Measurements from ENCODE around the gene RCOR2.

Gene RCOR2

DNA sequence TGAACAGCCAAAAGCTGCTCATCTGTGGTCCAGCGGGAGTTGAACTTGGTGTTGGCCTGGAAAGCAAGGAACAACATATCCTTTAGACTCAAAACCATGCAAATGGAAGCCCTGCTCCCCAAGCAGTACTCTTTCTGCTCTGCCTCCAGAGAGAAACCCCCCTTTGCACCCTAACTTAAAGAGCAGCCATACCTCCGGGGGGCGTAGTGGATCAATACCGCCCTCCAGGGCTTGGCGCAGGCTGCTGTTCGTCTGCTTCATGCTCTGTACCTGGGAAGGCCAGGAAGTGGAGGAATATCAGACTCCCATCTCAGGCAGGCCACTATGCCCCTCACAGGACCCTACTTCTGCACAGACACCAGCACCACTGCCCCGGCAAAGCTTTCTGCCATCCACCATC is 4.3 kb downstream of the RCOR2 start:
- H3K4me3 ChIP-seq (ENCODE audit: low read depth, low read length) = no peak overlapping the region
- DNase-seq (ENCODE audit: low read depth) = no peak
- TF ChIP-seq, protein P1, sequence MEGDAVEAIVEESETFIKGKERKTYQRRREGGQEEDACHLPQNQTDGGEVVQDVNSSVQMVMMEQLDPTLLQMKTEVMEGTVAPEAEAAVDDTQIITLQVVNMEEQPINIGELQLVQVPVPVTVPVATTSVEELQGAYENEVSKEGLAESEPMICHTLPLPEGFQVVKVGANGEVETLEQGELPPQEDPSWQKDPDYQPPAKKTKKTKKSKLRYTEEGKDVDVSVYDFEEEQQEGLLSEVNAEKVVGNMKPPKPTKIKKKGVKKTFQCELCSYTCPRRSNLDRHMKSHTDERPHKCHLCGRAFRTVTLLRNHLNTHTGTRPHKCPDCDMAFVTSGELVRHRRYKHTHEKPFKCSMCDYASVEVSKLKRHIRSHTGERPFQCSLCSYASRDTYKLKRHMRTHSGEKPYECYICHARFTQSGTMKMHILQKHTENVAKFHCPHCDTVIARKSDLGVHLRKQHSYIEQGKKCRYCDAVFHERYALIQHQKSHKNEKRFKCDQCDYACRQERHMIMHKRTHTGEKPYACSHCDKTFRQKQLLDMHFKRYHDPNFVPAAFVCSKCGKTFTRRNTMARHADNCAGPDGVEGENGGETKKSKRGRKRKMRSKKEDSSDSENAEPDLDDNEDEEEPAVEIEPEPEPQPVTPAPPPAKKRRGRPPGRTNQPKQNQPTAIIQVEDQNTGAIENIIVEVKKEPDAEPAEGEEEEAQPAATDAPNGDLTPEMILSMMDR (IDR thresholded peaks at IDR 0.05; ENCODE audit: low read depth, low read length, missing control alignments) = no peak
- in situ Hi-C loops (cut with HindIII; ENCODE audit: low sequenced_read_pairs) = no loop called here

DNA sequence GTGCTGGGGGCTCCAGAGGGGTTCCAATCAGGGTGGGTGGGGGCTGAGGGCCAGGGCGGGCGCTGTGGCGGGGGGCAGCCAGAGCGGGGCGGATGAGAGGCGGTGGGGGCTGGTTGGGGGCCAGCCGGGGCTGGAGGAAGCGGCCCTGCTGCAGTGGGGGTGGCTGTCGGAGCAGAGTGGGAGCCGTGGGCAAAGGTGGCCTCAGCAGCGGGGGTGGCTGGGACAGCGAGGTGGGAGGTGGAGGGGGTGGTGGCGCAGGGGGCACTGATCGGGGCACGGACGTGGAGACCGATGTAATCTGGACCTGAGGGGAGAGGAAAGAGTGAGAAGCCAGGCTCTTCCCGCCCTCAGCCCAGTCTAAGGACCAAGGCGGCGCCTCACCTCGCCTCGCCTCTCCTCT is 5.1 kb downstream of the RCOR2 start:
- TF ChIP-seq, protein P1 (IDR thresholded peaks at IDR 0.05; ENCODE audit: low read depth, low read length, missing control alignments) = no peak
- no peak overlapping the region for H3K4me3 ChIP-seq (ENCODE audit: low read depth, low read length)
- DNase-seq (ENCODE audit: low read depth) = no peak
- in situ Hi-C loops (cut with HindIII; ENCODE audit: low sequenced_read_pairs) = no loop called here

DNA sequence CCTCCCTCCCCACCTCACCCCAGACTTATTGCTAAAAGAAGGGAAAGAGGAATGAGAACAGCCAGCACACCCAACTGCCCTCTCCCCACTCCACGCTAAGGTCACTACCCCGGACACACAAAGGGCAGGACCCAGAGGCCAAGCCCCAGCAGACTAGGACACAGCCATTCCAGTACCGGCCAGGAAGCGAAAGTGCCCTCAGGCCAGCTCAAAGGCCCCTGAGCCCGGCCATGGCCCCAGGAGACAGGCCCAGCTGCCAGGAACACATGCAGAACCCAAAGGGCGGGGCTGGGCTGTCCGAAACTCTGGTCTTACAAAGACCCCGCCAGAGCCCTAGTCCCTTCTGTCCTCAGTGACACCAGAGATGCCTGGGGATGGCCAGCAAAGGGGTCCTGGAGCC is 5.5 kb downstream of the RCOR2 start:
- in situ Hi-C loops (cut with HindIII; ENCODE audit: low sequenced_read_pairs) = no loop called here
- TF ChIP-seq, protein P1 (IDR thresholded peaks at IDR 0.05; ENCODE audit: low read depth, low read length, missing control alignments) = no peak
- DNase-seq (ENCODE audit: low read depth) = no peak

DNA sequence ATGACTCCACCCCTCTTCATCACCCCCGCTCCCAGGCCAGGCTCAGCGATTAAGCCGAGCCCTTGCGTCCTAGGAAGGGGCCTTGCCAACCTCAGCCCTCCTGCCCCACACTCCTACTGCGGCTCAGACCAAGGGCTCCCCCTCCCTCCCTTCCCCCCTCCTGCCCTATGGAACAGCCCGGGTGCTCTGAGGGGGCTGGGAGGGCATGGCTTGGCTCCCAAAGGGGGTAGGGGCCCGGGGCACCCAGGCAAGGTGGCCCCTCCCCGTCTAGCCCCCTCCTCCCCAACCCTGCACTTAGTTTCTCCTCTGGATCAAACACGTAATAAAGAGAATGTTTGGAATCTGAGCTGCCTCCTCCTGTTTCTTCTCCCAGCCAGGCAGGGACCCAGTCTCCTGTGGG is 6.3 kb downstream of the RCOR2 start:
- no peak overlapping the region for H3K4me3 ChIP-seq (ENCODE audit: low read depth, low read length)
- TF ChIP-seq, protein P1 (IDR thresholded peaks at IDR 0.05; ENCODE audit: low read depth, low read length, missing control alignments) = no peak
- no peak for DNase-seq (ENCODE audit: low read depth)
- in situ Hi-C loops (cut with HindIII; ENCODE audit: low sequenced_read_pairs) = no loop called here

More for the DNA sequence above, 5.5 kb downstream of the RCOR2 start:
- H3K4me3 ChIP-seq (ENCODE audit: low read depth, low read length) = no peak overlapping the region

DNA sequence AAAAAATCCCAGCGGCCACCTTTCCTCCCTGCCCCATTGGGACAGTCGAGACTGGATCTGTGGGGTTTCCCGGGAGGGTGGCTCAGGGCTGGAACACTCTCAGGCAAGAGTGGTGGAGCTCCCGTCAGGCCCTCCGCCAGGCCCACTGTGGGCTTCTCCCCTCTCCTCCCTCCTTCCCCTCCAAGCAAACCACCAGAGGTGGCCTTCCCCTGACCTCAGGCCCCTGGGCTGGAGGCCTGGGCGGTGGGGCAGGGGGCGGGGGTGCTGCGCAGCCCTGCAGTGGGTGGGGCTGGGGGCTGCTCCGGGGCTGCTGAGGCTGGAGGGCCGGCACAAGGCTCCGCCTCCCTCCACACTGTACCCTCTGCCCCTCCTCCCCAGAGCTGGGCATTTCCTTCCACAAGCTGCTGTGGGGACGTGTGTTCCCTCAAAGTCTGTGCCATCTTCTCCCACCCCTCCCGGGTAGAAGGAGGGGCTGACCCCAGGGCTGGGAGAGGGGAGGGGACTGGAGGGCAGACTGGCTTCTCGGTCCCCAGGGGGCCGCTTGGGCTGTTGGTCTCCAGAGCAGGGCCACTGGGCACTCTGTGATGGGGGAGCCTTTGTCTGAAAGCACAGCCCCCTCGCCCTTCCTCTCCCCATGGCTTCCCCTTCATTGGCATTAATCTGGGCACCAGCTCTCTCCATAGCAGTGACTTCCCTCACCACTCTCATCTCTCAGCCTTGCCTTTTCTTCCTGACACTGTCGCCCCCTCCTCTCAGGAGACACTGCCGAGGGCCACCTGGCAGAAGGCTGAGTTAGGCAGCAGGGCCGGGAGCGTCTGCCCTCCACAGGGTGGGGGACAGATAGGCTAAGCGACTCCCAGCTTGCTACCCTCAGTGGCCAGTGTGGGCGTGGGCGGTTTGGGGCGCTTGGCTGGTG is 7.1 kb downstream of the RCOR2 start:
- in situ Hi-C loops (cut with HindIII; ENCODE audit: low sequenced_read_pairs) = no loop called here
- TF ChIP-seq, protein P1 (IDR thresholded peaks at IDR 0.05; ENCODE audit: low read depth, low read length, missing control alignments) = no peak
- H3K4me3 ChIP-seq (ENCODE audit: low read depth, low read length) = no peak overlapping the region
- no peak for DNase-seq (ENCODE audit: low read depth)

DNA sequence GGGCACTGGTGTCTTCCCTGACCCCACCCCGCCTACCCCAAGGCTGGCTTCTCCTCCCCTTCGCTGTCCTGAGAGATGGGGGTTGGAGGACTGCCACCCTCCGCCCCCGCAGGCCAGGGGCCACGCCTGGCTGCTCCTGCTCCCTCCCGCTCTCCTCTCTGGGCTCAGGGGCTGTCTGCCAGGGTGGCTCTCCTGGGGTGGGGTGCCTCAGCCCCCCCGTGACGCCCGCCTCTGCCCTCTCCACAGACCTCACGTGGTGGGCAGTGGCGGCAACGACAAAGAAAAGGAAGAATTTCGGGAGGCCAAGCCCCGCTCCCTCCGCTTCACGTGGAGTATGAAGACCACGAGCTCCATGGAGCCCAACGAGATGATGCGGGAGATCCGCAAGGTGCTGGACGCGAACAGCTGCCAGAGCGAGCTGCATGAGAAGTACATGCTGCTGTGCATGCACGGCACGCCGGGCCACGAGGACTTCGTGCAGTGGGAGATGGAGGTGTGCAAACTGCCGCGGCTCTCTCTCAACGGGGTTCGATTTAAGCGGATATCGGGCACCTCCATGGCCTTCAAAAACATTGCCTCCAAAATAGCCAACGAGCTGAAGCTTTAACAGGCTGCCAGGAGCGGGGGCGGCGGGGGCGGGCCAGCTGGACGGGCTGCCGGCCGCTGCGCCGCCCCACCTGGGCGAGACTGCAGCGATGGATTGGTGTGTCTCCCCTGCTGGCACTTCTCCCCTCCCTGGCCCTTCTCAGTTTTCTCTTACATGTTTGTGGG is 8.1 kb downstream of the RCOR2 start:
- H3K4me3 ChIP-seq (ENCODE audit: low read depth, low read length) = no peak overlapping the region
- TF ChIP-seq, protein P1 (IDR thresholded peaks at IDR 0.05; ENCODE audit: low read depth, low read length, missing control alignments) = no peak
- in situ Hi-C loops (cut with HindIII; ENCODE audit: low sequenced_read_pairs) = no loop called here
- DNase-seq (ENCODE audit: low read depth) = no peak

All from astrocyte of the cerebellum (primary cell).